UCSD-AML1 (cell line): ENCODE measurements around the gene CDC25A.
"Not testable (repeated sequence)": the region's sequence is repeated elsewhere in the genome, so short reads cannot be mapped to it uniquely, and the experiment has no call there.

ENCODE experiments used
- DNase-seq: peaks from one replicate; lab custom pipeline; 2025; ENCODE audit not compliant: unreplicated experiment; lab: John Stamatoyannopoulos, UW

CDC25A gene

DNA sequence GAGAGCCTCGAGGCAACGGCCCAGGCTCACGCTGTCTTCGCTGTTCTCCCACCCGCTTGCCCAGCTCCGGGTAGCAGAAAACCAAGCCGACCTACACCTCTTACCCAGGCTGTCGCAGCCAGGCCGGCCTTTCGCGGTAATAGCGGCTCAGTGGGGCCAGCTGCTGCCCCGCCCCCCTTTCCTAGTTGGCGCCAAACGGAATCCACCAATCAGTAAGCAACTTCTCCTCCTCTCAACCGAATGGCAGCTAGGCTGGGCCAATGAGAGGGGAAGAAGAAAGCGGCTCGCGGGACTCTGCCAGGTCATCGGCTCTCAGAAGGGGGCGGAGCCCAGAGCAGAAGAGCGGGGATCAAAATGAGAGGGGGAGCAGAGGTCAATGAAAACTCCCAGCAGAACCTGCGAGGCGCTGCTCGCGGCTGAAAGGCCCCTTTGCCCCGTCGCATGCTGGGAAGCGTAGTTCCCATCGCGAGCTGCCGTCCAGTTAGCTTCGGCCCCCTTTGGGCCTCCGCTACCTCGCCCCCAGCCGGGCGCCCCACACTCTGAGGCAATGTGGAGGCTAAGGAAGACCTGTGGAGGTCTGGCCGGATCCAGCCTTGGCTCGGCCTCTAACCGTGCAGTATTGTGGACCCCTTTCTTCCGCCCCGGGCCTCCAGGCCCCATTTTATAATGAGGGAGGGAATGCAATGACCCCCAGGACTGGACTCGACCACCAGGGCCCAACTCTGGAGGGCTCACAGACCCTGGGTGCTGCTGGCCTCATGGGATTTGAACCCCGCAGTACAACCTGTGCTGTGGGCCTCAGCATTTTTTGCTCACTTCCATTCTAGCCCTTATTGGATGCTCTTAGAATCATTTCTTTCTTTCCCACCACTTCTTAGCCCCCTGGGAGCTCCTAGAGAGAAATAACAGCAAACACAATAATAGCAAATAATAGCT lies at the start of gene CDC25A:
Gene CDC25A (minus strand): TSS at position 152 of the 936 bp plus-strand sequence. CDS start 470 bp downstream, outside the sequence.
- DNase-seq: peak; percentile 97

DNA sequence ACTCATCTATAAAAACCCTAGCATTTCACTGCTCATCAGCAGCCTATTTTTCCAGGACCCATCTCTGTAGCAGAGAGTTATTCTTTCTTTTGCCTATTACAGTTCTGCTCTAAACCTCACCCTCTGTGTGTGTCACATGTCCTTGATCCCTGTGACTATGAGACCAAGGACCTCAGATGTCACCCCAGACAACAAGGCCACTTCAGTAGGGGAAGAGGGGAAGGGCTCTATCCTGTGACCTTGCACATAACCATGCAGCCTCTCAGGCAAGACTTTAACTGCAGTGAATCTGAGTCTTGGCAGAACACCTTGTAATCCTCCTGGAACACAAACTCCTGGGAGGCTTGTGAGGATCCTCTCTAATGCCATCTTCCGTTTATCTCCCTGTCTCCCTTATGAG lies 48.3 kb upstream of the CDC25A start:
- DNase-seq: no peak

DNA sequence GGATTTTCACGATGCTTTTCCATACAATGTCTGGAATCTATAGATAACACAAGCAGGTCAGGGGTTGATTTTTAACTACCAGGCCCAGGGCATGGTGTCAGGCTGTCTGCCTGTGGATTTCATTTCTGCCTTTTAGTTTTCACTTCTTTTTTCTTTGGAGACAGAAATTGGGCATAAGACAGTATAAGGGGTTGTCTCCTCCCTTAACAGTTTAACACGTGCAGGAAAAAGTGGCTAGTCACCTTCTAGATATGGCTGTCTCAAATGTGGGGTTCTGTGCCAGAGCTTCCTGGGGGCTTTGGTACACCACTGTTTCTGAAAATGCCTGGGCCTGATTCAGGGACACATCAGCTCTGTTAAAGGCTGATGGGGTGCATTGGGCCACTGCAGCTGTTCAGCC lies 45.3 kb upstream of the CDC25A start:
- DNase-seq: no peak

DNA sequence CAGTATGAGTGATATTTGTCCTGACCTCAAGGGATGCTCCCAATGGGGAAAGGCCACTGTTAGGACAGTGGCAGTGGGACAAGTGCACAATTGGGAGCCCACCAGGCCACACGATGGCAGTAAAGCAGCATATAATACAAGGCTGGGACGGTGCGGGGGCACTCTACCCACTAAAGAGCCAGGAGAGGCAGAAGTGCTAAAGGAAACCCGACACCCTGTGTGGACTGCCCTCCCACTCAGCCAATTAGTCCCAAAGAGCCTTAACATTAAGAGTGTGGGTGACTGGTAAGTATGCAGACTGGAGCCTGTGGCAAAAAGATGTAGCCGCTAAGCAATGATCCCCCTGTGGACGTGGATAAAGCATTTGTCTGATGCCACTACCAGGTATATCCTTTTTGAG lies 44.5 kb upstream of the CDC25A start:
- peak; percentile 77 for DNase-seq

DNA sequence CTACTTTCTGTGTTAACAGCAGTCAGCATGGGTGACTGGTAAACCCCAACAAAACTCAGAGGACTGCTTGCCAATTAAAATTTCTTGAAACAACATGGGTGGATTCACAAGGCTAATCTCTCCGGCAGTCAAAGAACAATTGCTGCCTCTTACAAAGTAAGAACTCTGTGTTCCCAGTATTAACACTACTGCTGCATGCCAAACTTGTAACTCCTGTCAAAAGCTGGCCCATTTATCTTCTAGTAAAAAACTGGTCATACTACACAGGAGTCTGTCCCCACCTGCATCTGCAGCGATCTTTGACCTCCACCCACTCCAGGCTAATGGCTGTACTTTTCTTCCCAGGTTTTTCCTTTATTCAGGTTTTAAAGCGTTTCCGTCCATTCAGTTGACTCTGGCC lies 44.0 kb upstream of the CDC25A start:
- DNase-seq: no peak

DNA sequence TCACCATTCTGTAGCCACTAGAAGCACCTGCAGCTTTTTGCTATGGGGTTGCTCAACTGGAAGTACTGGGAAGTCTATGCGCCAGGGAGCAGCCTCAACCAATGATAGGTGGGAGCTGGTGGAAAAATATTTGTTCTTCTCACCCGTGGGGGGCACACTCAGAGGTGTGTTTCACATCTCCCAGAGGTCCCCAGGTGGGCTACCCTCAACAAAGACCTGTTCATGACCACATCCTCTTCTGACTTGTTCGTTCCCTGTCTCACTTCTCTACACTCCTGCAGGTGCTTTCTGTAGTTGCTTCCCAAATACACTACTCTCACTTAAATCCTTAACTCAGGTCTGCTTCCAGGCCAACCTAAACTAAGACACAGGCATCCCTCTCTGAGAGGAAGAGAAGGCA lies 38.7 kb upstream of the CDC25A start:
- DNase-seq: no peak

DNA sequence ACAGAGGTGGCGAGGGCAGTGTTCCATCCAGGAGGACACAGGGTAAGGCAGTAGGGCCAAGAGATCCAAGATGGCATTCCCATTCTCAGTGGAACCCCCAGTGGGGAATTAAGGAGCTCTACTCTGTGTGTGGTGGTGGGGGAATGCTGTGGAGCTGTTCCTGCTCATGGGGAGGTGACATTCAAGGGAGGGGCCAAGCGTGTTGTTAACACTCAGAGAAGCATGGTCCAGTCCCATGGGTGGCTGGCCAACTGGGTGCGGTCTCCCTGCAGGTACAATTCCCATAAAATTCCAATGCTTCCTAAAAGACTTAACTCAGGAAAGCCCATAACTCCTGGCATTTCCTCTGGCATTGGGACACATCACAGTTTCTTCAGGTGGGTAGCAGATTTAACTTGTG lies 37.4 kb upstream of the CDC25A start:
- DNase-seq: no peak

DNA sequence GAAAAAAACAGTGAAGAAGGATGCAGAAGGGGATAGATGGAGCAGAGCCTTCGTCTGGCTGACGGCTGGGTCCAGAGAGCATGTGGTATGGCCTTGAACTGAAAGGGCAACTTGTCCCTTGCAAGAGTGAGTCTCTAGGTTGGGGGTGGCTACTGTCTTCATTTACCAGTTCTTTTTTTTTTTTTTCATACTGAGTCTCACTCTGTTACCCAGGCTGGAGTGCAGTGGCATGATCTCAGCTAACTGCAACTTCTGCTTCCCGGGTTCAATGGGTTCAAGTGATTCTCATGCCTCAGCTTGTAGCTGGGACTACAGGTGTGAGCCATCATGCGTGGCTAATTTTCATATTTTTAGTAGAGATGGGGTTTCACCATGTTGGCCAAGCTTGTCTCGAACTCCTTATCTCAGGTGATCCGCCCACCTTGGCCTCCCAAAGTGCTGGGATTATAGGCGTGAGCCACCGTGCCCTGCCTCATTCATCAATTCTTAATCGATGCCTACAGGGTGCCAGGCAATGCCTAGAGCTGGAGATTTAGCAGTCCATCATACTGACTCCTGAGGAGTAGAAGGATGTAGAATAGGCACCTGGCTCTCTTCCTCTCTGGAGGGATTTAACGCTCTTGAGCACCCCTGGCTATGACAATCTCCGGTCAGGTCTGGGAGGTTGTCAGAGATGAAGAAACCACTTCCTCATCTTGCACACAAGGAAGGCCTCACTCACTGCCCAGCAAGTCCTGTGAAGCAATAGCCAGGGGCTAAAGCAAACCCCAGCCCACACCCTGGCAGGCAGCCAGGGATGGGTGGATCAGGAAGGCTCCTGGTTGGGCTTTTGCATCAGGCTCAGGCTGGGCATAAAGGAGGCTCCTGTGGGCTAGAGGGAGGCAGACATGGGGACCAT lies 34.6 kb upstream of the CDC25A start, which contains the start of gene CAMP:
Gene CAMP (plus strand): TSS at position 880 of the 898 bp plus-strand sequence. CDS start 17 bp downstream, at position 897.
- DNase-seq: peak; percentile 83

DNA sequence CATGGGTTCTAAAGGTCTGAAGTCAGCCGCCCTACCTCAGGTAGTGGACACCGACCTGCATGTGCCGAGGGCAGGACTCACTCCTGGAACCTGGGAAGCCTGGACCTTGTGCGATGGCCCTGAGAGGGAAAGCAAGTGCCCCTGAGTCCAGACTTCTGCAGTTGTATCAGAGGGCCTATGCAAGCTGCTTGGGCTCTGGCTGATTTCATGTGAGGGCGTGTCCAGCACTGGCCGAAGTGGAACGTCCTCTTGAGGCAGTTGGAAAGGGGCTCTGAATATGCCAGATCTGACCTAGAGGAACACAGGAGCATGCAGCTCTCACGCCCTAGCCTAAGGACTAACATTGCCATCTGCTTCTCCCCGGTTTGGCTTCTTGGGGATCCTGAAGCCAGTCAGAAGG lies 32.5 kb upstream of the CDC25A start:
- no peak for DNase-seq

DNA sequence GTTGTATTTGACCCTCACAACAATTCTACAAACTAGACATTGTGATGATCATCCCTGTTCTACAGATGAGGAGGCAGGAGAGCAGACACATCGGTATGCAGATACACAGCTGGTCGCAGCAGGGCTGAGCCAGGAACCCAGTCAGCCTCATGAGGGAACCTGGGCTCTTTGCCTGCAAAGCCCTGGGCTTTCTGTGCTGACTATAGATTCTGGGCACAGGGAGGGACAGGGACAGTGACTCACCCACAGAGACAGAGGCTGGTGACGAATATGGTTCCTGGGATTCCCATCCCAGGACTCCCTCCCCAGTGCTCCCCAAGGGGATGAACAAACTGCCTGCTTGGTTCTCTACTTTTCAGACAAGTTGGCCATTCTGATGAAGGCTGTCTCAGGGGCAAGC lies 31.3 kb upstream of the CDC25A start:
- no peak for DNase-seq

DNA sequence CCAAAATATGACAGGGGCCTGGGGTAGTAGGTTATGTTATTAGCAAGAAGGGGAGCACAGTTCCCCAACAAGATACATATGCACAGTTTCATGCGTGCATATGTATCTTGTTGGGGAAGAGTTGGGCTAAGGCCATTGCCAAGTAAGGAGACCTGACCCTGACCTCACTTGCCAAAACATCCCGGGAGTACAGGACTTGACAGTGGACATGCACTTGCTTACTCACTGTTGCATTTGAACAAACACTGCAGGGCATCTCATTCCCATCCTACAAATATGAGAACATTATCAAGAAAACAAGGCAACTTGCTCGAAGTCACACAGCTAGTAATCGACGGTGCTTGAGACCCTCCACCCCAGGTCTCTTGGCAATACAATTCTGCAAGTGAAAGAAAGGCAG lies 30.3 kb upstream of the CDC25A start:
- DNase-seq: no peak

DNA sequence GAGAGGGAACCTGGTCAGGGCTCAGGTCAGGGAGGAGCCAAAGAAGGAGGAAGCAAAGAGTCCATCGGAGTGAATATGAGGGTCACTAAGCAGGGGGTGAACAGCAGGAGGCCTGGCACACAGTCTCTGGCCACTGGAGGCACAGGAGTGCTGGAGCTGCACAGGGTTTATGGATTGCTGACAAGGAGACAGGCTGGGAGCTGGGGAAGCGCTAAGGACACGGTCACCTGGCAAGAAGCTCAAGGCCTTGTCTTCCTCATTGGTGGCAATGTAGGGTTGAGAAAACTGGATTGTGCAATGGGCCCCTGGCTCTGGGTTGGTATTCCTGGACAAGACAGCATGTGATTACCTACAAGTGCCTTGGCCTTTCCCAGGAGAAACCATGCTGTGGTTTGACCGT lies 29.2 kb upstream of the CDC25A start:
- no peak for DNase-seq

DNA sequence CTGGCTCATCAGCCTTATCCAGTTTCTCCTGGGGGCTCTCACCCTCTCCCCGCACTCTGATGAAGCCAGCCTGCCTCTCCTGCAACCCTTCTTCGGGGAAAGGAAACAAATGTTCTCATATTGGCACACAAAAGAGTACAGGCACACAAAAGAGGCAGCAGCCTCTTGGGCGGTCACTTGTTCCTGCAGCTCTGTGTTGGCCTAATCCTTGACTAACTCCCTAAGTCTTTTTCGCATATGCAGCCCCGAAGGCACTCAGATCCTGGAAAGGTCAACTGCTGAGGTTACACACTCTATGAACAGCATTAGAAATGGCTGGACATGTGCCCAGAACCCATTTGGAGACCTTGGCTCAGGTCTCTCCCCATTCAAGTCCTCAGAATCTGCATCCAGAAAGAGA lies 27.7 kb upstream of the CDC25A start:
- no peak for DNase-seq

DNA sequence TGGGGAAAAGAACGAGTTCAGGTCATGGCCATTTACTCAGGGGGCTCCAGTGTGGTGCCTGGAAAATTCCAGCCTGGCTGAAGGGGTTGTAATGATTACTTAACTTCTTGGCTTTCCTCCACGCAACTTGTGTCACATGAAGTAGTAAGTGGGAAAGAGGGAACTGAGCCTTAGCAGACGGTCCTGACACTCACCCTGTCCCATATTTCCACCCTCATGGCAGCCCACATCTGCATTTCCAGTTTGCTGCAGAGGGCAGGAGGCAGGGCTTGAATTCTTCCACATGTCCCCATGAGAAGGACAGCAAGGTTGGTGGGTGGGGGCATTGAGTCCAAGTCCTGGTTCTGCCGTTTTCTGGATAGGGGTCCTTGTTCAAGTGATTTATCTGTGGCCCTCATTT lies 27.2 kb upstream of the CDC25A start:
- DNase-seq: no peak

DNA sequence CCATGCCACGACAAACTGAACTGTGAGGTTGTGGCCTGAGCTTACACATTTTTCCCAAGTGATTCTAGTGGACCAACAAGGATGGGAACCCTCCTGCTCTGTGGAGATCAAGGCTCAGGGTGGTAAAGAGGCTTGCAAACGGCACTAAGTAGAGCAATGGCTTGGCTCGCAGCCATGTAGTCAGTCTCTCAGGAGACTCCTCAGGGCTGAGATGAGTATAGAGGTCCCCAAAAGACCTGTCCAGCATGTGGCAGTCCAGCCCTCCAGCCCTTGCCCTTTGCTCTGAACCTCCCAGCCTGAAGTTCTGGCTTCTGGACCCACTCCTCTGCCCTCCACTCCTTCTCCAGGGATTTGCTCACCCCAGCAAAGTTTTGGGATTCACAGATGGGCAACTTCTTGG lies 26.8 kb upstream of the CDC25A start:
- DNase-seq: no peak

DNA sequence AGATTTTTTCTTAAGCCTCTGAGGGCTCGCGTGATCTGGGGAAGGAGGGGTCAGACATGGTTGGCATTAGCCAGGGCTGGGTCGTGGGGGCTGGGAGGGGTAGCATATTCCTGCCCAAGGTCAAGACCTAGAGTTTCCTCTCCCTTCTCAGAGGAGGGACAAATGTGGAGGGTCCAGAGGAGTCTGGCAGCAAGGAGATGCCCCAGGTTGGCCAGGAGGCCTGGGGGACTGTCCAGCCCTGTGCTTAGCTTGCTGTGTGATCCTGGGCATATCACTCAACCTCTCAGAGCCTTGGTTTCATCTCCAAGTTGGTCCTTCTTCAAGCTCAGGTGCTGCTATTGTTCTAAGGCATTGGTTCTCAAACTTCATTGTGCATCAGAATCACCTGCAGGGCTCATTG lies 26.0 kb upstream of the CDC25A start:
- no peak for DNase-seq

DNA sequence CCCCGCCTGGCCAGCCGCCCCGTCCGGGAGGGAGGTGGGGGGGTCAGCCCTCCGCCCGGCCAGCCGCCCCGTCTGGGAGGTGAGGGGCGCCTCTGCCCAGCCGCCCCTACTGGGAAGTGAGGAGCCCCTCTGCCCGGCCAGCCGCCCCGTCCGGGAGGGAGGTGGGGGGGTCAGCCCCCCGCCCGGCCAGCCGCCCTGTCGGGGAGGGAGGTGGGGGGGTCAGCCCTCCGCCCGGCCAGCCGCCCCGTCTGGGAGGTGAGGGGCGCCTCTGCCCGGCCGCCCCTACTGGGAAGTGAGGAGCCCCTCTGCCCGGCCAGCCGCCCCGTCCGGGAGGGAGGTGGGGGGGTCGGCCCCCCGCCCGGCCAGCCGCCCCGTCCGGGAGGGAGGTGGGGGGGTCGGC lies 23.6 kb upstream of the CDC25A start:
- not testable (repeated sequence) for DNase-seq

DNA sequence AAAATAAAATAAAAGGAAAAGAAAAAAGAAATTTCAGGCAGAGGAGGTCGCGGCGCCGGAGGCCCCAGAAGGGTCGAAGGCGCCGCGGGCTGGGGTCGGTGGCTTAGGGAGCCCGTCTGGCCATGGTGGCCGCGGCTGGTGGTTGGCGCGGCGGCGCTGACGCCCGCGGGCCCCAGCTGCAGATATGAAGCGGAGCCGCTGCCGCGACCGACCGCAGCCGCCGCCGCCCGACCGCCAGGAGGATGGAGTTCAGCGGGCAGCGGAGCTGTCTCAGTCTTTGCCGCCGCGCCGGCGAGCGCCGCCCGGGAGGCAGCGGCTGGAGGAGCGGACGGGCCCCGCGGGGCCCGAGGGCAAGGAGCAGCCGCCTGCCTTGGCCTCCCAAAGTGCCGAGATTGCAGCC lies 22.3 kb upstream of the CDC25A start:
- not testable (repeated sequence) for DNase-seq

DNA sequence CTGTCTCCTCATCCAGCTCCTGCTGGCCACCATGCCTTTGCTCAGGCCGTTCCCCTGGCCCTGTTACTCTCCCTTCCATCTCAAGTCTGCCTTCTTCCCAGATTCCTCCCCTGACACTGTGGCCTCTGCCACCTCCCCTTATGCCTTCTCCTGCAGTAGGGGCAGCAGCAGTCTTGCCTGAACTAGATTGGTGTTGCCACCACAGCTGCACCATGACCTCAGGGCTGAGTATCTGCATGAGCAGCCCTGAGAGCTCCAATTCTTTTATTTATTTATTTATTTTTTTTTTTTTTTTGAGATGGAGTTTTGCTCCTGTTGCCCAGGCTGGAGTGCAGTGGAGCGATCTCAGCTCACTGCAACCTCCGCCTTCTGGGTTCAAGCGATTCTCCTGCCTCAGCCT lies 21.2 kb upstream of the CDC25A start:
- DNase-seq: no peak

DNA sequence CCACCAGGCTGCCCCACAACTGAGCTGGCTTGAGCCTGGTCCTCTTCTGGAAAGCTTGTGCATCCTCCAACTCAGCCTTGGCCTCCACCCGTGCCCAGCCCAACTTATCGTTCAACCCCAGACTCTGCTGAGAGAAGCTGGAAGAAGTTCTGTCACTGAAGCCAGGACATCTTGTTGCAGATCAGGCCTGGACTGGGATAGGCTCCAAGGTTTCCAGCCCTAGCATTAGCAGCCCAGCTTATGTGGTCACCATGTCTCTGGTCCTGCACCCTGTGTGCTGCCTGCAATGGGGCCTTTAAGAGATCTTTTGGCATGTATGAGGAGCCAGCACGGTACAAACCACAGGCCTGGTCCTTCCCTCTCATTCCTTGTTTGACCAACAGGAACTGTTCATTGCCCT lies 19.9 kb upstream of the CDC25A start:
- DNase-seq: no peak

DNA sequence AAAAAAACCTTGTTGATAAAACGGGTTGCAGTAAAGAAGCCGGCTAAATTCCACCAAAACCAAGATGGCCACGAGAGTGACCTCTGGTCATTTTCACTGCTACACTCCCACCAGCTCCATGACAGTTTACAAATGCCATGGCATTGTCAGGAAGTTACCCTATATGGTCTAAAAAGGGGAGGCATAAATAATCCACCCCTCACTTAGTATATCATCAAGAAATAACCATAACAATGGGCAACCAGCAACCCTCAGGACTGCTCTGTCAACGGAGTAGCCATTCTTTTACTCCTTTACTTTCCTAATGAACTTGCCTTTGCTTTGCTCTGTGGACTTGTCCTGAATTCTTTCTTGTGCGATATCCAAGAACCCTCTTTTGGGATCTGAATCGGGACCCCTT lies 14.4 kb upstream of the CDC25A start:
- DNase-seq: no peak

DNA sequence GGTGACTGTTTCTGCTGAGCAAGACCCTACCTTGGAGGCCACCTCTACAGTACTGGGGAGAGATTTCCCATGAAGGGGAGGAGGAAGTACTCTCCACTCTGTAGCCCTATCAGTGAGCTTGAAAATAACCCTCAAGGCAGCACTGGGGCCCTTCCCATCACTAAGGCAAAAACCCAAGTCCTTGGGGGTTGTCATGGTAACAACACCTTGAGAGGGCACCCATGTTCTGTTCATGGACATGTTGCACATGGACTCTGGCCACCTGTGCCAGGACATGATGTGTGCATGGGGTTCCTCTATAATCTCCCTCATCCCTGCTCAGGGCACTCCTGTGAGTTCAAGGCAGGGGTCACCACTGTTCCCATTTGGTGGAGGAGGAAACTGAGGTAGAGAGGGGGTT lies 10.9 kb upstream of the CDC25A start:
- DNase-seq: no peak
